BE2C (cell line): ENCODE data around the gene ADCYAP1.

Source experiments
- DNase-seq: peaks from one replicate; pipeline ENCODE4 v3.0.0-alpha.2; 2020
- H3K27me3 ChIP-seq: fragments of 250-450 bp; sonication (Bioruptor Pico); 2 replicates; pipeline ENCODE4 v1.5.1; 2020; ENCODE audit warnings: mild to moderate bottlenecking
- H3K36me3 ChIP-seq: fragments of 250-450 bp; sonication (Bioruptor Pico); 2 replicates; pipeline ENCODE4 v1.5.1; 2020; ENCODE audit warnings: mild to moderate bottlenecking
- H3K4me1 ChIP-seq: fragments of 250-450 bp; sonication (Bioruptor Pico); 2 replicates; pipeline ENCODE4 v1.5.1; 2020
- H3K4me3 ChIP-seq: 2 replicates; pipeline ENCODE4 v1.5.1; 2011; ENCODE audit warnings: low read depth, low read length
- H3K9me3 ChIP-seq: fragments of 250-450 bp; sonication (Bioruptor Pico); 2 replicates; pipeline ENCODE4 v1.5.1; 2020
- CTCF ChIP-seq: IDR thresholded peaks from 2 replicates; pipeline ENCODE4 v1.5.1; 2012; ENCODE audit warnings: mild to moderate bottlenecking, low read depth, low read length

Gene ADCYAP1

GRCh38 chr18:877238-877637, 27.4 kb upstream of the ADCYAP1 start:
- H3K9me3 ChIP-seq: no peaks in the 10 kb centered on the region
- no peak for DNase-seq
- H3K27me3 ChIP-seq: no peaks in the 10 kb centered on the region
- no peaks in the 10 kb centered on the region for H3K4me1 ChIP-seq
- H3K36me3 ChIP-seq: no peaks in the 10 kb centered on the region
- H3K4me3 ChIP-seq: no peak overlapping the region
- TF ChIP-seq CTCF: no peak

- TF ChIP-seq CTCF: no peak
These were observed 18.6 kb upstream of the ADCYAP1 start for GRCh38 chr18:886076-886475.

GRCh38 chr18:887716-888115, 17.0 kb upstream of the ADCYAP1 start:
- H3K27me3 ChIP-seq: no peaks in the 10 kb centered on the region
- no peak overlapping the region for H3K4me3 ChIP-seq
- no peak for DNase-seq
- no peaks in the 10 kb centered on the region for H3K36me3 ChIP-seq
- H3K9me3 ChIP-seq: no peaks in the 10 kb centered on the region
- no peaks in the 10 kb centered on the region for H3K4me1 ChIP-seq
- no peak for TF ChIP-seq CTCF

More at GRCh38 chr18:886076-886475, 18.6 kb upstream of the ADCYAP1 start:
- H3K27me3 ChIP-seq: no peaks in the 10 kb centered on the region
- H3K9me3 ChIP-seq: no peaks in the 10 kb centered on the region
- H3K36me3 ChIP-seq: no peaks in the 10 kb centered on the region
- no peak overlapping the region for H3K4me3 ChIP-seq
- no peak for DNase-seq
- no peaks in the 10 kb centered on the region for H3K4me1 ChIP-seq

GRCh38 chr18:892316-892715, 12.4 kb upstream of the ADCYAP1 start:
- no peak for DNase-seq

DNA sequence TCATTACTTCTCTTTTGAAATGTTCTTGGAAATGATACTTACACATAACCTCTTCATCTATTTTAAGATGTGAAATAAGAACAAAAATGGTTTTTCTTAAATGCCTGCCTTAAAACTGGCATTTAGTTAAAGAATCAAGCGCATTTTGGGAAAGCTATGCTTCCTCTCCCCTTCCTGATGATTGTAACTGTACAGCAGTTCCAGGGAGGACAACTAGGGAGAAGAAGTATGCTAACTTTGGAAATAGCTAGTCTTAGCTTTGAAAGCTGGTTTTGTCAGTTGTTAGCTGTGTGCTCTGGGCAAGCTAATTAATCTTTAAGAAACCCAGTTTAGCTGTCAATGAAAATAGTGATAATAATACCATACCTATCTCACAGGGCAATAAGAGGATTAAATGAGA, 8.4 kb upstream of the ADCYAP1 start:
- Histone ChIP-seq H3K4me3 (no peak overlapping the region), H3K9me3 (no peaks in the 10 kb centered on the region), H3K27me3 (no peaks in the 10 kb centered on the region), H3K4me1 (no peaks in the 10 kb centered on the region), H3K36me3 (no peaks in the 10 kb centered on the region)
- TF ChIP-seq CTCF: no peak
- no peak for DNase-seq

More at GRCh38 chr18:892316-892715, 12.4 kb upstream of the ADCYAP1 start:
- Histone ChIP-seq H3K4me1 (no peaks in the 10 kb centered on the region), H3K36me3 (no peaks in the 10 kb centered on the region), H3K27me3 (no peaks in the 10 kb centered on the region), H3K4me3 (no peak overlapping the region), H3K9me3 (no peaks in the 10 kb centered on the region)
- TF ChIP-seq CTCF: no peak

DNA sequence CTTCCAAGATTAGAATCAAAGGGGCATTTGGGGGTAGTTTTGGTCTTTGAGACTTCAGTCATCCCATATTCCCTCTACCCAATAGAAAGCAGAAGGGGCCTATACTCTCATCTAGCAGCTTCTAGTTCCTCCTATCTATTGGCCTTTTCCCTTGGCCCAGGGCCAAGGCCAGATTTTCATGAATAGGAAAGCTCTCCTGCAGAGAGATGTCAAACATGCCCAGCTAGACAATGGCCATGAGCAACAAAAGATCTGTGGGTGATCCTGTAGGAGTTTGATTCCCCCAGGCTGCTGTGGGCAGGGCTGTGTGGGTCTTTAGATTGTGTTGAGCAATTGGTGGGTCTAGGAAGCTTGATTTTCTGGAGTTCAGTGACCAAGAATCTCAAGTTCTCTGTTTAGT, 2.9 kb upstream of the ADCYAP1 start:
- Histone ChIP-seq H3K4me1 (peaks cover 4% of the 10 kb centered on the region; the same call in 1 of the 2 replicates), H3K36me3 (no peaks in the 10 kb centered on the region), H3K9me3 (no peaks in the 10 kb centered on the region), H3K27me3 (no peaks in the 10 kb centered on the region), H3K4me3 (no peak overlapping the region)
- DNase-seq: peak; percentile 46
- no peak for TF ChIP-seq CTCF
